Chondrocyte (in vitro differentiated cells): ENCODE data around the gene SEMA5A. TPM values are rescaled to one million over a fixed set of nuclear protein-coding genes. Genes with fewer than 3 reads are reported as not detected.

ENCODE experiments used
- DNase-seq: peaks from one replicate; pipeline ENCODE4 v3.0.0; 2021; ENCODE audit warnings: mixed read lengths, low spot score
- H3K27ac Mint-ChIP-seq: one replicate; pipeline ENCODE4 v1.8.0; 2021; ENCODE audit warnings: mild to moderate bottlenecking, moderate library complexity, mixed read lengths; ENCODE audit not compliant: unreplicated experiment
- H3K27me3 Mint-ChIP-seq: 2 replicates; pipeline ENCODE4 v1.8.0; 2021; ENCODE audit warnings: low read depth, mixed read lengths
- H3K36me3 Mint-ChIP-seq: 2 replicates; pipeline ENCODE4 v1.8.0; 2021; ENCODE audit warnings: low read depth, mixed read lengths
- H3K4me1 Mint-ChIP-seq: 2 replicates; pipeline ENCODE4 v1.8.0; 2021; ENCODE audit warnings: low read depth, mild to moderate bottlenecking, mixed read lengths
- H3K4me3 Mint-ChIP-seq: one replicate; pipeline ENCODE4 v1.8.0; 2021; ENCODE audit warnings: mild to moderate bottlenecking, moderate library complexity, mixed read lengths; ENCODE audit not compliant: unreplicated experiment
- H3K9me3 Mint-ChIP-seq: 2 replicates; pipeline ENCODE4 v1.8.0; 2021; ENCODE audit warnings: low read depth, mixed read lengths
- total RNA-seq: library from RNA; stranded (reverse); gene quantifications from 3 replicates; pipeline ENCODE4 v1.2.1, GENCODE V29; 2021
- TF ChIP-seq, protein P1 (sequence below): fragments of 200-600 bp; sonication (generic); IDR thresholded peaks from 2 replicates; pipeline ENCODE4 v1.5.0; 2021; ENCODE audit warnings: antibody characterized with exemption, mild to moderate bottlenecking, moderate library complexity

Gene SEMA5A
- total RNA-seq, 1 donor from 2014 or later = 249 TPM

DNA sequence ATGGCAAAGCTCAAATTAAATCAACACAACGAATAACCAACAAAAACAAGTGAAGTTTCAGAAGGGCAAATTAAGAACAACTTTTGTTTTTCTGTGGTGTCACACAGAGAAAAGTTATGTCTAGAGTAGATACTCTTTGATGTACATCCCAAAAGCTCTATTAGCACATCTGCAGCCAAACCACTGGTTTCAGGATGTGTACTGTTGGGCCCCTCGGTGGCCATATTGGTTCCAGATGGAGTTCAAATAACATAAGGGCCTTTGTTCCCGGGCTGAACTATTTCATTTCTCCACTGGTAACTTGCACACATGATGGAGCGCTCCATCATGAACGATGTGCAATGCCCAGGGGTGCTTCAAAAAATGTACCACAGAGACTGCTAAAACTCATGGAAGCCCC is 126.1 kb downstream of the SEMA5A start:
- Mint-ChIP-seq H3K9me3 (peaks cover 10% of the 10 kb centered on the region), H3K27me3 (no peaks in the 10 kb centered on the region), H3K4me3 (no peak overlapping the region), H3K4me1 (peaks cover 44% of the 10 kb centered on the region), H3K36me3 (peaks cover 29% of the 10 kb centered on the region), H3K27ac (no peak overlapping the region)
- DNase-seq = no peak
- TF ChIP-seq, protein P1, sequence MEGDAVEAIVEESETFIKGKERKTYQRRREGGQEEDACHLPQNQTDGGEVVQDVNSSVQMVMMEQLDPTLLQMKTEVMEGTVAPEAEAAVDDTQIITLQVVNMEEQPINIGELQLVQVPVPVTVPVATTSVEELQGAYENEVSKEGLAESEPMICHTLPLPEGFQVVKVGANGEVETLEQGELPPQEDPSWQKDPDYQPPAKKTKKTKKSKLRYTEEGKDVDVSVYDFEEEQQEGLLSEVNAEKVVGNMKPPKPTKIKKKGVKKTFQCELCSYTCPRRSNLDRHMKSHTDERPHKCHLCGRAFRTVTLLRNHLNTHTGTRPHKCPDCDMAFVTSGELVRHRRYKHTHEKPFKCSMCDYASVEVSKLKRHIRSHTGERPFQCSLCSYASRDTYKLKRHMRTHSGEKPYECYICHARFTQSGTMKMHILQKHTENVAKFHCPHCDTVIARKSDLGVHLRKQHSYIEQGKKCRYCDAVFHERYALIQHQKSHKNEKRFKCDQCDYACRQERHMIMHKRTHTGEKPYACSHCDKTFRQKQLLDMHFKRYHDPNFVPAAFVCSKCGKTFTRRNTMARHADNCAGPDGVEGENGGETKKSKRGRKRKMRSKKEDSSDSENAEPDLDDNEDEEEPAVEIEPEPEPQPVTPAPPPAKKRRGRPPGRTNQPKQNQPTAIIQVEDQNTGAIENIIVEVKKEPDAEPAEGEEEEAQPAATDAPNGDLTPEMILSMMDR = no peak

DNA sequence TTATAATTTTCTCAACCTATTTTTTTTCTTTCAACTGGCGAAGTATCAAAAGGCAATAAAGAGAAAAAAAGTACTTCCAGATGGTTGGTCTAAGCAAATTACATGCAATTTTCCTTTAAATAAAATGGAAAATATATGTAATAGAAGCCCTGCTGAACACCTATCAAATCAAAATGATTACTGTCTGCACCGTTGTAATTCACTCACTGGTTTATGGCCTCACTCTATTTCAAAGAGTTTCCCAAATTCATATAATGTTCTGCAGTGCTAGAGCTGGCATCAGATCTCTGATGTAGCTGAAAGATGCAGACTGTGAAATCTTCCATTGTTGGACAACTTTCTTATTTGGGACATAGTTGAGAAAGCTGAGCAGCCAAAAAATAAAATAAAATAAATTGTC is 130.3 kb downstream of the SEMA5A start:
- H3K36me3 Mint-ChIP-seq = peaks cover 22% of the 10 kb centered on the region
- TF ChIP-seq, protein P1 = no peak
- H3K4me1 Mint-ChIP-seq = peaks cover 6% of the 10 kb centered on the region
- H3K27ac Mint-ChIP-seq = no peak overlapping the region
- H3K27me3 Mint-ChIP-seq = no peaks in the 10 kb centered on the region
- no peak for DNase-seq
- H3K4me3 Mint-ChIP-seq = no peak overlapping the region
- peaks cover 10% of the 10 kb centered on the region for H3K9me3 Mint-ChIP-seq

DNA sequence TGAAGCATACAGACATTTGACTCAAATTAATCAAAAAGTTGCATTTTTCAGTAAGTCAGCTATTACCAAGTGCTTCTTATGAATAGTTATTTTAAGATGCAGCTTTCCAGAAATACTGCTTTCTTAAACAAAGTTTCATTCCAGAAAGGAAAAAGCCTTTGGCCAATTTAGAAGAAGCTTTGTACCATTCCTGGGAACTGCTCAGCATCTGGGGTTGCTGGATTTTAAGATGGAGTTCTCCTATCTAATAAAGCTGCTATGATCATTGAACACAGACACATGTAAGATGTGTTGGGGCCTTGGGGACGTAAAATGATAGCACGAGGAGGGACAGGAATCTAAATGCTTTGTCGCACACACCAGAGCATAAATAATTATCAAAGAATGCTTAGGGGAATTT is 130.8 kb downstream of the SEMA5A start:
- Mint-ChIP-seq H3K36me3 (peaks cover 25% of the 10 kb centered on the region), H3K9me3 (peaks cover 10% of the 10 kb centered on the region), H3K27ac (no peak overlapping the region), H3K27me3 (no peaks in the 10 kb centered on the region), H3K4me3 (no peak overlapping the region), H3K4me1 (peaks cover 6% of the 10 kb centered on the region)
- no peak for DNase-seq
- TF ChIP-seq, protein P1 = no peak

DNA sequence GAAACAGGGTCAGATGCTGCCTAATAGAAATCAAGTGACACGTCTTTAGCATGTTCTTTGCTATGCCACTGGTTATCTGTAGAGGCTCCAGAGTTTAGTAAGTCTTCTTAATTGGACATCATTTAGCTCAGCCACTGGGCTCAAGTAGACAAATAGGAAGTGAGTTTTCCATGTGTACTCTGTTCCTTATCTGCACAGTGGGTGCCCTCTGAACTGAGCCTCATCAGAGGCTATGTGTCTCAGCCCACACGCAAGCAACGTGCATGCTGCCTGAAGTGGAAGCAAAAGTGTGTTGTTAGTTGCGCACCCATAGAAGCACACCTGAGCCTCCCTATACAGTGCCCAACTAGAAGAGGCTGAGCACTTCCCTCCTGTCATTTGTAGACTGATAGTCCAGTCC is 134.7 kb downstream of the SEMA5A start:
- no peaks in the 10 kb centered on the region for H3K27me3 Mint-ChIP-seq
- no peak overlapping the region for H3K4me3 Mint-ChIP-seq
- H3K36me3 Mint-ChIP-seq = peaks cover 10% of the 10 kb centered on the region
- no peak overlapping the region for H3K27ac Mint-ChIP-seq
- DNase-seq = no peak
- peaks cover 3% of the 10 kb centered on the region for H3K4me1 Mint-ChIP-seq
- TF ChIP-seq, protein P1 = no peak
- H3K9me3 Mint-ChIP-seq = no peaks in the 10 kb centered on the region

DNA sequence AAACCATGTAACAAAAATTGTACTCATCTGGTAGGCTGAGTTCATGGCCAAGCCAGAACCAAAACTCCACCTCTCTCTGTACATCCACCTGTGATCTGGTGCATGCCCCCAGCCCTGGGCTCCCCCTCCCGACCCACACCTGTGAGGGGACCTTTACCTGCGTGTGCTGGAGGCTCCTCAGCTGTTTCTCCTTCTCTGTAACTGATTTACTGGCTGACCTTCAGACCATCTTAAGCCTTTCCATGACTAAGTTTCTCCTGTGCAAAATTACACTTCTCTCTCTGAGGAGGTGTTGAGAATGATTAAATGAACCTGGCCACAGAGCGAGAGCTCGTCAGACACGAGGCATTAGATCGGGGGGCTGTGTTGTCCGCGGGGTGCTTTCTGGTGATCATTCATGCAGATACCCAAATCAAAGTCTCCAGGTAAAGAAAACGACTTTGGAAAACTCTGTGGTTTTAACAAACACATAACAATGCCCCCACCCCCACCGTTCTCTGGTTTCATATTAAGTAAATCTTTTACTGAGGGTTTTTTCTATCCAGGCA is 136.4 kb downstream of the SEMA5A start:
- Mint-ChIP-seq H3K27ac (no peak overlapping the region), H3K36me3 (peaks cover 13% of the 10 kb centered on the region), H3K27me3 (no peaks in the 10 kb centered on the region), H3K9me3 (no peaks in the 10 kb centered on the region), H3K4me1 (peaks cover 9% of the 10 kb centered on the region), H3K4me3 (no peak overlapping the region)
- TF ChIP-seq, protein P1 = no peak
- DNase-seq = no peak
